Uterus (tissue), 2 donors: ENCODE results near the gene CEBPE.

Experiments used
- CTCF ChIP-seq, 4 experiments: fragments of 200-600 bp in 2 of 4; fragments of 450-650 bp in 2 of 4; sonication (generic) in 2 of 4; IDR thresholded peaks; one replicate each; pipeline ENCODE4 v1.5.1; 2016 to 2019; ENCODE audit warnings: antibody characterized with exemption in 4 of 4, mild to moderate bottlenecking in 2 of 4, moderate library complexity in 1 of 4
- POLR2A ChIP-seq, 2 donors: fragments of 450-650 bp; IDR thresholded peaks; one replicate each; pipeline ENCODE4 v1.6.1; 2016; ENCODE audit warnings: antibody characterized with exemption in 2 of 2, mild to moderate bottlenecking in 1 of 2, moderate library complexity in 1 of 2

- TF ChIP-seq CTCF (IDR thresholded peaks at IDR 0.05), result no peak
- no peak for TF ChIP-seq POLR2A (IDR thresholded peaks at IDR 0.05)
Observed at GRCh38 chr14:23140371-23140770, 21.3 kb upstream of the CEBPE start.
